ENCODE data around the gene PPFIBP2.
"Not testable (repeated sequence)": the region's sequence is repeated elsewhere in the genome, so short reads cannot be mapped to it uniquely, and the experiment has no call there.

Gene PPFIBP2

GRCh38 chr11:7500251-7500650 is 13.5 kb upstream of the PPFIBP2 start:
- no peak for DNase-seq

- DNase-seq: no peak
Observed at GRCh38 chr11:7501251-7501650, 12.5 kb upstream of the PPFIBP2 start.

- DNase-seq: no peak
Observed at GRCh38 chr11:7501894-7502293, 11.9 kb upstream of the PPFIBP2 start.

- DNase-seq: no peak
Observed at GRCh38 chr11:7506243-7506642, 7.6 kb upstream of the PPFIBP2 start.

- DNase-seq: no peak
Observed at GRCh38 chr11:7508087-7508486, 5.7 kb upstream of the PPFIBP2 start.

- no peak for DNase-seq
Observed at GRCh38 chr11:7509966-7510365, 3.8 kb upstream of the PPFIBP2 start.

- no peak for DNase-seq
Observed at GRCh38 chr11:7511401-7511800, 2.4 kb upstream of the PPFIBP2 start.

- peak; percentile 31 to 78 for DNase-seq
Observed at GRCh38 chr11:7512525-7513233, 1.1 kb upstream of the PPFIBP2 start.

GRCh38 chr11:7514099-7514591 is 346 bp downstream of the PPFIBP2 start:
- DNase-seq: peak in 1 of 2 donors; percentile 21

GRCh38 chr11:7515447-7515886 is 1.7 kb downstream of the PPFIBP2 start:
- DNase-seq: no peak

- DNase-seq: peak in 1 of 2 donors; percentile 8
Observed at GRCh38 chr11:7516475-7516874, 2.7 kb downstream of the PPFIBP2 start.

GRCh38 chr11:7517743-7518142 is 3.9 kb downstream of the PPFIBP2 start:
- not testable (repeated sequence) for DNase-seq

GRCh38 chr11:7518811-7519562 is 5.2 kb downstream of the PPFIBP2 start:
- no peak for DNase-seq

- no peak for DNase-seq
Observed at GRCh38 chr11:7520011-7520942, 6.5 kb downstream of the PPFIBP2 start.

- no peak for DNase-seq
Observed at GRCh38 chr11:7520981-7521487, 7.2 kb downstream of the PPFIBP2 start.

GRCh38 chr11:7522121-7522520 is 8.3 kb downstream of the PPFIBP2 start:
- DNase-seq: no peak

- no peak for DNase-seq
Observed at GRCh38 chr11:7522546-7522945, 8.7 kb downstream of the PPFIBP2 start.

GRCh38 chr11:7523416-7524210 is 9.8 kb downstream of the PPFIBP2 start:
- DNase-seq: no peak

GRCh38 chr11:7524462-7525235 is 10.8 kb downstream of the PPFIBP2 start:
- no peak for DNase-seq

- DNase-seq: no peak
Observed at GRCh38 chr11:7525424-7525823, 11.6 kb downstream of the PPFIBP2 start.

GRCh38 chr11:7527029-7527428 is 13.2 kb downstream of the PPFIBP2 start:
- peak in 1 of 2 donors; percentile 54 for DNase-seq
